Endometrial microvascular endothelial cells (primary cell): ENCODE results near the gene NEURL1B. TPM values are rescaled to one million over a fixed set of nuclear protein-coding genes. Genes with fewer than 3 reads are reported as not detected.

Source experiments
- in situ Hi-C: cut with HindIII; loops from 2 replicates; pipeline ENCODE4 v1.10.0; 2017; ENCODE audit warnings: low sequenced_read_pairs, low pct_unique_long_range_greater_than_20kb; ENCODE audit errors: inconsistent ontology term
- total RNA-seq: library from RNA; depleted of rRNA; stranded (reverse); fragments of >200 nt; gene quantifications from one replicate; pipeline ENCODE4 v1.2.3, GENCODE V29; 2015; ENCODE audit errors: inconsistent ontology term

The NEURL1B gene
- total RNA-seq, 1 donor from 2014 or later, result 5.3 TPM

GRCh38 chr5:172607213-172607793 lies 33.8 kb upstream of the NEURL1B start:
- in situ Hi-C loops, result no loop called here

DNA sequence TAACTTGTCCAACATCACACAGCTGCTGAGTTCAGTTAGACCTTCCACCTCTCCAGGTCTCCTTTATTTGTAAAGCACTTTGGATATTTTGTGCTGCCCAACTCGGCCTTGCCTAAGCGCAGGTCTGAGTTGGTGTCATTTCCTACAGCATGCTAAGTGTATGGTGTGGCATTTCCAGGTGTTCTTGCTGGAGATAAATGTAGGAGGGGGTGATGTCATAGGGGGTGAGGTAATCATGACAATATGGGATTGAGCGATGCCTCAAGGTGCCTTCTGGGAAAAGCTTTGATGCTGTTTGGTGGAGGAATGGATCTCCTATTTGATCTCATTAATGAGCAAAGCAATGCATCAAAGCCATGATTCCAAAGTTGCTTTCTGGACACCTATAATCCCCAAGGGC lies 32.3 kb upstream of the NEURL1B start:
- in situ Hi-C loops, result no loop called here

GRCh38 chr5:172610643-172611042 lies 30.4 kb upstream of the NEURL1B start:
- in situ Hi-C loops, result no loop called here

DNA sequence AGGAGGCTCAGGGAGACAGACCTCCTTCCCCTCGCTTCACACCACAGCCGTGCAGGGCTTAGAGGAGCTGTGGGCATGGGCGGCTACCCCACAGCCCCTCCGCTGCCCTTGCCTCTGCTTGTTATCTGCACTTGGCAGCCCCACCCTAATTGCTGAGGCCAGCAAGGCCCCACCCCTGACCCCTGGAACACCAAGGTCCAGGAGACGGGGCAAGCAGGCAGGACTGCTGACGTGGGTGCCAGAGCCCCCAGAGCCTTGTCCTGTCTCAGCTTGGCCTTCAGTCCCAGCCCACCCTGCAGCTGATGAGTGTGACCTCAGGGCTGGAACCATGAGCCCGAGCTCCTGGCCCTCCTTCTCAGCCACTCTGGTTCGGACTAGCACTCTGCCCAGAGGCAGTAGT lies 29.1 kb upstream of the NEURL1B start:
- in situ Hi-C loops, result no loop called here

GRCh38 chr5:172612771-172613170 lies 28.3 kb upstream of the NEURL1B start:
- in situ Hi-C loops, result no loop called here

GRCh38 chr5:172616136-172616535 lies 24.9 kb upstream of the NEURL1B start:
- in situ Hi-C loops, result no loop called here

DNA sequence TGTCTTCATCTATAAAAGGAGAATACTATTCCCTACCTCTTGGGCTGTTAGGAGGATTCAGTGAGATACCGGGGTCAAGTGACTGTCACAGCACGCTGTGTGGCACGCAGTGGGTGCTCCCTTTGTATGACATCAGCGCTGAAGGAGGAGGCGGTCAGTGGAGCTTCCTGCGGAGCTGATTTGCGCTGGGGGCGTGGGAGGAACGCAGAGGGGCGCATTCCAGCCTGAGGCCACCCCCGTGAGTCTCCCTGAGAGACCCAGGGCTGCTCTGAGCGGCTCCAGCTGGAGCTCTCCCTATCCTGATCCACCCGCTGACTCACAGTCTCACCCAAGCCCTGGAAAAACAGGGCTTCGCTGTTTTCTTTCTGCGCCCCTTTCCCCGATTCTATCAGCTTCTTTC lies 24.3 kb upstream of the NEURL1B start:
- in situ Hi-C loops, result no loop called here

DNA sequence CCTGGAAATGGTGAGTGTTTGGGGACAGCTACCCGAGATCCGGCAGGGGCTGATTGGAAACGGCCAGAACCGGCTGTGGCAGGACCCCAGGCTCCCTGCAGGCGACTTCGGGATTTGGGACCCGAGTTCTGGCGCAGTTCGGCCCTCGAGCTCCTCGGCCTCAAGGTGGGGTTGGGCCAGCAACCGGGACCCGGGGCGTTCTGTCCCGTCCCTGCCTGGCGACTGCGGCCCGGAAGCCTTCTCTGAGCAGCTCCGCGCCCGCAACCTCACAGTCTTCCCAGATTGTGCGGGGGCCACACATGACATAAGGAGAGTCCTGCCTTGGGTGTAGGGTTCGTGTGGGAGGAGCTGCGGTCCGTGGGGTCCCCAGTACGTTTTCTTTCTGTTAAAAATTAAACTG lies 23.2 kb upstream of the NEURL1B start:
- in situ Hi-C loops, result no loop called here

- in situ Hi-C loops, result no loop called here
Measured at GRCh38 chr5:172618574-172619365, 22.3 kb upstream of the NEURL1B start.

GRCh38 chr5:172620506-172620905 lies 20.6 kb upstream of the NEURL1B start:
- in situ Hi-C loops, result no loop called here

DNA sequence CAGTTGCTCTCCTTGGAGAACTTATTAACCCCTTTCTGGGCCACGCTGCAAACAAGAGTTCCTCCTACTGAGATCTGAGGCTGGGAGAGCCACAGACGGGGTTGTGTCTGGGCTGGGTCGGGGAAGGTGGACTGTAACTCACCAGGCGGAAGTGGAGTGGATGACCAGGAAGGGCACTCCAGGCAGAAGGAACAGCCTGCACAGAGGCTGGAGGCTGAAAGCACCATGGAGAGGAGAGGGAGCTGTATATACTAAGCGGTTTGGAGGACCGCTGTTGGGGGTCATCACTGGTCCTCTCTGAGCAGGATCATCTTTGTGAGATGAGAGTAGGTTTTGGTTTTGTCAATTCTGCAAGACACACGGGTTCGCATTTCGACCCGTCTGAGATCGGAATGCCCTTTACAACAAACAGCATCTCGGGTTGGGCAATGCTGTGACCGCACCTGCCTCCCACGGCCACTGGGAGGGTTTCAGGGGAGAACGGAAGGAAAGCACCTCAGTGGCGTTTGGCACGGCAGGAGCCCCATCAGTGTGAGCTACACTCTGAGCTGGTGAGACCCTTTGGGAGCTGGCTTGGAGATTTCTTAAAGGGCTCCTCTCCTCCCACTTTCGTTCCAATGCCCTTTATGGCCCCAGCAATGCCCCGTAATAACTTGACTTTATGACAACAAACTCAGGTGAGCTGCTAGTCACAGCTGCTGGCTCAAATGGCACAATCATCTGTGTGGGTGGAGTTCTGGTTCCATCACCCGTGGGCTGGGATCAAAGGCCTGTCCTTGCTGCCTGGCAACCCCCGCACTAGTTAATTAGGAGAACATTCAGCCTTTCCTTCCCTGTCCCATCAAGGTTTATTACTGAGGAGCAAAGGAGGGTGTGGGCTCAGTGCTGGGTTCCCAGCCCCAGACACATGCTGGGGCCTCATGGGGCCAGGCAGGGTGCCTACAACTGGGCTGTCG lies 18.7 kb upstream of the NEURL1B start:
- in situ Hi-C loops, result no loop called here

GRCh38 chr5:172623313-172623980 lies 17.6 kb upstream of the NEURL1B start:
- in situ Hi-C loops, result no loop called here

DNA sequence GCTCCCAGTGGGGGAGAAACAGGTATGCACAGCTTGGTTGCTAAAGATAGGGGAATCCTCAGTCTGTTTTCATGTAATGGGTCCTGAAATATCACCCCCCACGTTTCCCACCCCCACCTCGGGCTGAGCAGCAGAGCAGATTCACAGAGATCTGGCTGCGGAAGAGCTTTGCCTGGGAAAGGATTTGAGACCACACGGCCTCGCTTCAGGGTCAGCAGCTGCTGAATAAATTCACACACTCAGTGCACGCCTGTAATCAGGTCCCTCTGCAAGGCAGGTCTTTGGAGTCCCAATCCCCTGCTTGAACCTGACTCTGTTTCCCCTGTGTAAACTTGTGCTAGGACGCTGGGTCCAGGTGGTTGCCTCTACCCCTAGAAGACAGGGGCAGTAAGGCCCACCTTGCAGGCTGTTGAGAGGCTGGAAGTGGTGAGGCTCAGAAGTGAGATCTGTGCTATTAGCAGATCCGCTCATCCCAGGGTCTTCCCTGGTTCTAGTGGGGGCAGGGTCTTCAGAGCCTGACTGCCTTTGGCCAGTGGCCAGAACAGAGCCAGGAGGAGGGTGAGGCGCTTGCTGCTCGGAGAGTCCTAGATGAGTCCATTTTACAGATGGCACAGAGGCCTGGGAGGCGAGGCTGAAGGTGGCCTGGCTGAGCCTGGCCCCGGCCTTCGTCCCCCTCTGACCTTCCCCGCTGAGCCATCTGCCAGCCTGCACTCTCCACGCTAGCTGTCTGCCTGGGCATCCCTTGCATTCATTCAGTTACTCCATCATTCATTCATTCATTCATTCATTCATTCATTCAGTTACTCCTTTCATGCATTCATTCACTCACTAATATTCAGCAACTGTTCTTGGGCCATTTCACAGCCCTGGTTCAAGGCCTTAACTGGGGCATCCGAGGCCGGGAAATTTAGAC lies 16.7 kb upstream of the NEURL1B start:
- in situ Hi-C loops, result no loop called here

DNA sequence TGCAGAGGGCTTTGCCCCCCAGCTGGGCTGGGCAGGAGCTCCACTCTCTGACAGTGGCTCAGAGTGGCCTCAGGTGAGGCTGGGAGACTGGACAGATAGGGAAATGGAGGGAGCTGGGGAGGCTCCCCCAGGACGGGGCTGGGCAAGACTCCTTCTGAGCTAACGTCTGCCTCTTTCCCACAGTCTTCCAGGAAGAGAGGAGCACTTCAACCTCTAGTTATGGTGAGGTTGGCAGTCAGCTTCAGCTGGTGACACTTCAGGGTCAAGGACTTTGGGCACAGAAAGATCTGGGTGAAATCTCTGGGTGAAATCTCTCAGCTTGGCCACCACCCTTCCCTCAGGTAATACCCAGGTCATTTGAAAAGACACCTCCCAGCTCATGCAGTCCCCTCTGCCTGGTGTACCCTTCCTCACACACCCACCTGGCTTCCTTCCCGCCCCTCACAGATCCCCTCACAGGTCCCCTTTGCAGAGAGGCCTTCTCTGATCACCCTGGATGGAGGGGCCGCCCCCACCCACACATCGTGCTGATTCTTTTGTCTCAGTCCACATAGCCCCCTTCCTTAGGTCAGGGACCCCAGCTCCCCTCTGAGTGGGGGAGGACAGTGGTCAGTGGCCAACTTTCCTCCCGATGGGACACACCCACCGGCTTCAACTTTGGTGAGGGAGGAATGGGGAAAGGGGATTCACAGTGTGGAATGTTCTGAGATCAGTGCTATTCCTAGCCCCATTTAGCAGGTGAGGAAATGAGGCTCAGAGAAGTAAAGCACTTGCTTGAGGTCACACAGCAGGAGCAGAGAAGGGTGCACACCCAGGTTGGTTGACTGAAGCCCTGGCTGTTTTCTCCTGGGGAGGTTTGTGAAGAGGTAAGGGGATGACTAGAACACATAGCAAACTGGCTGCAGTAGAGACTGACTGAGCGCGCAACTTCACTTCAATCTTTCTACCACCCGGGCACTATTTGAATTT lies 15.8 kb upstream of the NEURL1B start:
- in situ Hi-C loops, result no loop called here

DNA sequence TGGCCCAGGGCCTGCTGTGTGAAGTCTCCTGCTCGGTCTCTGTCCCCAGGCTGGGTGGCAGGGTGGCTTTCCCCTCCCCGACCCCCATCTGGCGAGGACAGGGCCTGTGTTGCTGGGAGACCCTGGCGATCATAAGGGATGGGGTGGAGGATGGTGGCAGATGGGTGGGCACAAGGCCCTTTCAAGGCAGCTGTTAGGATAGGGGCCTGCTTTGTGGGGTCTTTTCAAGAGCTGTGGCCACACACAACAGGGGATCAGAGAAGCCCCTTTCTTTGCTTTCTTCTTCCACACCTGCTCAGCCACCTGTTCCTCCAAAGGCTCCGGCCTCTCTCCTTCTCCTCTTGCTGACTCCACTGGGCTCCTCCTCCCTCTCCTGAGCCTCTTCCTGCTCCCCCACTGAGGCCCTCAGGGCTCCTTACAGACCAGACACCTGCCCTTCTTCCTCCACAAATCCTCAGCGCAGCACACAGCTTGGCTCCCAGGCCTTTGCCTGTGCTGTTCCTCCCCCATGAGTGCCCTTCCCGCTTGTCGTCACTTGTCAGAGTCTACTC lies 15.0 kb upstream of the NEURL1B start:
- in situ Hi-C loops, result no loop called here

DNA sequence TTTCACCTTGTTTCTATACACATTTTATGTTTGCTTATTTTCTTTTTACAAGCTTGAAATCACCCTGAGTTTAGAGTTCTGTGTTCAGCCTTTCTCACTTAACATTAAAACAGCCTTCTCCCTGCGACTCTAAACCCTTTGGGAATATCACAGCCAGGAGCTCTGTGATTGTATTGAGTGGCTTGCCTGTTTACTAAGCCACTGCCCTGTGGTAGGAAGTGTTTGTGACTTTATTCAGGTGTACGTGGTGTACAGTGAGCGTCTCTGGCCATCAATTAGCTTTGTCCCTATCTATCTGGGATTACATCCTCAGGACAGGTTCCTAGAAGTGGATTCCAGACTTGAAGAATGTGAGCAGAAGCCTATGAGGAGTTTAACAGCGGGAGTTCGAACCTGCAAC lies 11.0 kb upstream of the NEURL1B start:
- in situ Hi-C loops, result no loop called here

- in situ Hi-C loops, result no loop called here
Measured at GRCh38 chr5:172630482-172630881, 10.6 kb upstream of the NEURL1B start.
